Breast epithelium (tissue), 4 donors: Measurements from ENCODE around the gene KCNK2. TPM values are rescaled to one million over a fixed set of nuclear protein-coding genes. Genes with fewer than 3 reads are reported as not detected.

Experiments
- DNase-seq, 2 donors: peaks; one replicate each; pipeline ENCODE4 v3.0.0-alpha.2; 2019; ENCODE audit warnings: low spot score in 2 of 2
- H3K27ac ChIP-seq, 2 donors: fragments of 200-600 bp; sonication (generic) in 1 of 2; one replicate each; pipeline ENCODE4 v1.5.1; 2016 to 2019; ENCODE audit warnings: mild to moderate bottlenecking in 1 of 2
- H3K27me3 ChIP-seq, 2 donors: fragments of 200-600 bp; sonication (generic) in 1 of 2; one replicate each; pipeline versions ENCODE4 v1.5.1 to v1.6.0; 2017 to 2019; ENCODE audit warnings: control low read depth in 1 of 2, mild to moderate bottlenecking in 1 of 2
- H3K36me3 ChIP-seq: fragments of 200-600 bp; one replicate; pipeline ENCODE4 v1.5.1; 2019
- H3K4me1 ChIP-seq, 2 donors: fragments of 200-600 bp; sonication (generic); one replicate each; pipeline ENCODE4 v1.5.1; 2016 to 2019; ENCODE audit warnings: control low read depth in 1 of 2
- H3K4me3 ChIP-seq, 3 donors: fragments of 200-600 bp; sonication (generic); 1 replicate in 2 of 3; 2 replicates in 1 of 3; pipeline ENCODE4 v1.5.1; 2016 to 2019; ENCODE audit warnings: mild to moderate bottlenecking in 3 of 3, moderate library complexity in 2 of 3
- H3K9me3 ChIP-seq, 2 donors: fragments of 200-600 bp; sonication (generic) in 1 of 2; one replicate each; pipeline ENCODE4 v1.5.1; 2016 to 2019; ENCODE audit warnings: control low read depth in 1 of 2
- POLR2A ChIP-seq: fragments of 450-650 bp; IDR thresholded peaks from one replicate; pipeline ENCODE4 v1.6.1; 2016; ENCODE audit warnings: antibody characterized with exemption, mild to moderate bottlenecking, moderate library complexity
- POLR2AphosphoS5 ChIP-seq, 3 donors: sonication (generic); formaldehyde crosslinking; IDR thresholded peaks; one replicate each; pipeline ENCODE4 v1.6.1; 2017; ENCODE audit warnings: antibody characterized with exemption in 3 of 3
- intact Hi-C: fragments of 100-400 bp; cut with DNase I; formaldehyde crosslinking; loops from one replicate; pipeline ENCODE4 v1.15.1; 2023; ENCODE audit warnings: low total_unique reads
- total RNA-seq, 3 donors: library from RNA; depleted of rRNA; stranded (reverse); fragments of >200 nt; gene quantifications; one replicate each; pipeline ENCODE4 v1.1.0, GENCODE V29; 2016
- TF ChIP-seq, protein P1 (sequence below), 3 donors: fragments of 450-650 bp; IDR thresholded peaks; one replicate each; pipeline ENCODE4 v1.5.1; 2016 to 2017; ENCODE audit warnings: antibody characterized with exemption in 3 of 3, mild to moderate bottlenecking in 3 of 3, moderate library complexity in 3 of 3

Gene KCNK2
- total RNA-seq, 3 donors from 2014 or later: 12.1 to 23.6 (median 12.5) TPM

DNA sequence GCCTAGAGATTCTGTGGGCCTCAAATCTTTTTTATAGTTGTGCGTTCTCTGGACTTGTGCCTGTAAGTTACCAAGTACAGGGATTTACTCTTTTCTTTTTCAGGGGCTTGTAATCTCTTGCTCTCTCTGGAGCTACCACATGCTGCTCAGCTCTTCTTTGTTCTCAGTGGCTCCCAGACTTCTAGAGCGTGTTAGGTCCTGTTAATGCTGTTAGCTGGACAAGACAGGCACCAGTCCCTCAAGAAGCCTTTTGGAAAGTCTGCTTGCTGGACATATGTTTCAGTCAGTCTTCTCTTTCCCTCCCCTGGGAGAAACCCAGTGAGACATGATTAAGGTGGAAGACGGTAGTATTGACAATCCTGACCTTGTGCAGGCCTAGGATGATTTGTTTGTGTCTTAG, 29.4 kb downstream of the KCNK2 start:
- H3K4me3 ChIP-seq: no peak overlapping the region
- no peaks in the 10 kb centered on the region for H3K27me3 ChIP-seq
- peaks cover 0 to 6% of the 10 kb centered on the region in 2 donors for H3K9me3 ChIP-seq
- intact Hi-C loops: no loop called here
- no peak overlapping the region for H3K27ac ChIP-seq
- TF ChIP-seq POLR2AphosphoS5 (IDR thresholded peaks at IDR 0.05): no peak
- TF ChIP-seq, protein P1, sequence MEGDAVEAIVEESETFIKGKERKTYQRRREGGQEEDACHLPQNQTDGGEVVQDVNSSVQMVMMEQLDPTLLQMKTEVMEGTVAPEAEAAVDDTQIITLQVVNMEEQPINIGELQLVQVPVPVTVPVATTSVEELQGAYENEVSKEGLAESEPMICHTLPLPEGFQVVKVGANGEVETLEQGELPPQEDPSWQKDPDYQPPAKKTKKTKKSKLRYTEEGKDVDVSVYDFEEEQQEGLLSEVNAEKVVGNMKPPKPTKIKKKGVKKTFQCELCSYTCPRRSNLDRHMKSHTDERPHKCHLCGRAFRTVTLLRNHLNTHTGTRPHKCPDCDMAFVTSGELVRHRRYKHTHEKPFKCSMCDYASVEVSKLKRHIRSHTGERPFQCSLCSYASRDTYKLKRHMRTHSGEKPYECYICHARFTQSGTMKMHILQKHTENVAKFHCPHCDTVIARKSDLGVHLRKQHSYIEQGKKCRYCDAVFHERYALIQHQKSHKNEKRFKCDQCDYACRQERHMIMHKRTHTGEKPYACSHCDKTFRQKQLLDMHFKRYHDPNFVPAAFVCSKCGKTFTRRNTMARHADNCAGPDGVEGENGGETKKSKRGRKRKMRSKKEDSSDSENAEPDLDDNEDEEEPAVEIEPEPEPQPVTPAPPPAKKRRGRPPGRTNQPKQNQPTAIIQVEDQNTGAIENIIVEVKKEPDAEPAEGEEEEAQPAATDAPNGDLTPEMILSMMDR (IDR thresholded peaks at IDR 0.05): no peak
- no peak for TF ChIP-seq POLR2A
- no peak for DNase-seq
- H3K4me1 ChIP-seq: no peaks in the 10 kb centered on the region
- H3K36me3 ChIP-seq: no peaks in the 10 kb centered on the region

DNA sequence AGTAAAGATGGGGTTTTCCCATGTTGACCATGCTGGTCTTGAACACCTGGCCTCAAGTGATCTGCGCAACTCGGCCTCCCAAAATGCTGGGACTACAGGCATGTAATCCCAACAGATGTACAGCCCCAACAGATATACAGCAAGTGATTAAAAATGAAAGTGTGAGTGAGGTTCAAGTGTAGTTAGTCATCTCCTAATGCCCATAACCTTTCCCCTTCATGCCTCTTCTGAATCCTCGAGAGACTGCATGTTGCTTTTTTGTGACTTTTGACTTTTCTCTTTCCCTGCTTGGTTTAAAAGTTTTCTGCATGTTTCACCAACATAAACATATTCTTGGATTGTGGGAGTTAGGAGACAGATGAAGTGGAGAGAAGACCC, 31.2 kb downstream of the KCNK2 start:
- Histone ChIP-seq H3K4me3 (no peak overlapping the region), H3K36me3 (no peaks in the 10 kb centered on the region), H3K27ac (peak overlapping the region in 1 of 2 donors; percentile 31), H3K27me3 (no peaks in the 10 kb centered on the region), H3K9me3 (no peaks in the 10 kb centered on the region), H3K4me1 (no peaks in the 10 kb centered on the region)
- TF ChIP-seq, protein P1 (IDR thresholded peaks at IDR 0.05): no peak
- TF ChIP-seq POLR2AphosphoS5 (IDR thresholded peaks at IDR 0.05) (no peak), POLR2A (no peak)
- DNase-seq: no peak
- intact Hi-C loops: no loop called here

DNA sequence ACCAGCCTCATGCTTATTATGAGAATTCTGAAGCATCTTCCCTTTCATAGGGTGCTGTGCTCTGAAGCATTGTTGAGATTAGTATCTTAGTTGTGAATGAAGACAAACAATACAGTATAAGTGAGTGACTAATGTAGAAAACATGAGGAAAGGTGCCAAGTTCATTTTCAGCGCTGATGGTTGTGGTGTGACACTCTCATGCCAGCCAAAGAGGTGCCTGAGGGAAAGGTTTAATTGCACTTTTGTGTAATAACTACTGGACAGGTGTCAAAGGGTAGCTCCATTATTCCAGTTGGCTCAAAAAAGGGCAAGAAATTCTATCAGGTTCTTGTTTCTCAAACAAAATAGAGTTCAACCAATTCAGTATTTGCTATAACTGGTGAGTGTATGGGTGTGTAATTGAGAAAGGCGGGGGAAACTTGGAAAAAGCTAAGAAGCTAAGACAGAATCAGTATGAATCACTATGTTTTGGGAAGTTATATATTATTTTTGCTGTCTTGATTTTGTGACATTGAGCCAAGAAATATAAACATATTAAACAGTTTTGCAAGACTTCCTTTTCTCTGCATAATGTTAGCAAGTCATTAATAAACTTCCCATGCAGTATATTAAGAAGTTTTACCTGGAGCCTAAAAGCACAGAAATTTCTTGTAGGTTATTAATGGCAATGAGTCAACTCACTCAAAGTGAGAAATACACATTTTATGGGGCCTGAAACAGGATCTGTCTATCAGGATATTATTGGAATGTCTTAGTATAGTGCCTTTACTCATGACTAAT, 31.8 kb downstream of the KCNK2 start:
- peak overlapping the region; percentile 27 to 31 for H3K27ac ChIP-seq
- H3K4me3 ChIP-seq: no peak overlapping the region
- no peaks in the 10 kb centered on the region for H3K4me1 ChIP-seq
- DNase-seq: peak in 1 of 2 donors; percentile 57
- no peaks in the 10 kb centered on the region for H3K27me3 ChIP-seq
- no peaks in the 10 kb centered on the region for H3K9me3 ChIP-seq
- intact Hi-C loops: no loop called here
- no peaks in the 10 kb centered on the region for H3K36me3 ChIP-seq
- TF ChIP-seq POLR2AphosphoS5 (IDR thresholded peaks at IDR 0.05) (peak in 1 of 3 donors; percentile 59), POLR2A (no peak)

DNA sequence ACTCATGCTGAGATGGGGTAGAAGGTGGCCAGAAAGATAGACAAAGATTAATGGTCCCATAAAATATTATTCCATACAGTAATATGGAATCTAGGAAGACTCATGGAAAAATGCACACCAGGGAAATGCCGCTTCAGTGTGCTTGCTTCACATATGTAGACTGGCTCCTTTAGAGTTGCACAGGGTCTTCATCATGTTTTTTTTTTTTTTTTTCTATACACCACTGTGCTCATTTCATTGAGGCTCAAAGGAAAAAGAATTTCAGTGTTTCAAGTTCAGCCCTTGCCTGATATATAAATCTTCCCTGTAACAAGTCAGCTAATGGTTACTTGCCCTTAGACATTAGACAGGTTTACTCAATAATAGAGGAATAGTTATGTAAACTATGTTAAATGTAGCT, 33.2 kb downstream of the KCNK2 start:
- Histone ChIP-seq H3K36me3 (no peaks in the 10 kb centered on the region), H3K27ac (peak overlapping the region in 1 of 2 donors; percentile 31), H3K4me1 (no peaks in the 10 kb centered on the region), H3K27me3 (no peaks in the 10 kb centered on the region), H3K4me3 (no peak overlapping the region), H3K9me3 (no peaks in the 10 kb centered on the region)
- TF ChIP-seq, protein P1 (IDR thresholded peaks at IDR 0.05): no peak
- no peak for TF ChIP-seq POLR2AphosphoS5 (IDR thresholded peaks at IDR 0.05)
- no peak for DNase-seq
- intact Hi-C loops: no loop called here

DNA sequence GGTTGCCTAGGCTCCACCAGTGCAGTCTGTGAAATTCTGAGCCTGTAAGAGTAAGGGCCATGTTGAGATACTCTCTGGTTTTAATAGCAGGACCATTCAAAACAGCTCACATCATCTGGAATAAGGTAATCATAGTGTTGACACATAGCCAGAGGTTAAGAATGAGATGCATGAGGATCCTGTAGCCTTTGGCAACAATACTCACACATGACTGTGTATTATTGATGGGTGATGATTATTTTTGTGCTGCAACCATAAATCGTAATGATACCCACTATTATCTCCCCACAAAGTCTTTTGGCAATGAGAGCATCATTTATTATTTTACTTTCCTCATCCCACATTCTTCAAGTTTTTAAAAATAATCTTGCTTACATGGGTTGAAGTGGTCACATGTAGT, 35.5 kb downstream of the KCNK2 start:
- Histone ChIP-seq H3K4me3 (no peak overlapping the region), H3K27me3 (no peaks in the 10 kb centered on the region), H3K36me3 (no peaks in the 10 kb centered on the region), H3K9me3 (no peaks in the 10 kb centered on the region), H3K27ac (no peak overlapping the region), H3K4me1 (no peaks in the 10 kb centered on the region)
- DNase-seq: no peak
- intact Hi-C loops: no loop called here
- TF ChIP-seq POLR2A (no peak), POLR2AphosphoS5 (IDR thresholded peaks at IDR 0.05) (peak in 1 of 3 donors; percentile 32)
- TF ChIP-seq, protein P1 (IDR thresholded peaks at IDR 0.05): no peak
